KOPT-K1 (cell line): ENCODE results near the gene AFF3.
"Not testable (repeated sequence)": the region's sequence is repeated elsewhere in the genome, so short reads cannot be mapped to it uniquely, and the experiment has no call there.

ENCODE experiments used
- H3K27ac ChIP-seq: fragments of 200-600 bp; sonication (generic); 2 replicates; pipeline ENCODE4 v1.5.1; 2016; ENCODE audit warnings: antibody characterized with exemption, mild to moderate bottlenecking, low read depth, low read length; ENCODE audit not compliant: poor library complexity, severe bottlenecking
- H3K36me3 ChIP-seq: fragments of 200-600 bp; sonication (generic); 2 replicates; pipeline ENCODE4 v1.5.1; 2017; ENCODE audit warnings: antibody characterized with exemption, mild to moderate bottlenecking, low read length, moderate library complexity; ENCODE audit not compliant: insufficient read depth
- H3K9me3 ChIP-seq: fragments of 200-600 bp; sonication (generic); 2 replicates; pipeline ENCODE4 v1.5.1; 2017; ENCODE audit warnings: antibody characterized with exemption, low read length, mild to moderate bottlenecking; ENCODE audit not compliant: insufficient read depth, poor library complexity, severe bottlenecking

AFF3 gene

GRCh38 chr2:99928470-99929053 lies 213.8 kb downstream of the AFF3 start:
- H3K36me3 ChIP-seq, result no peaks in the 10 kb centered on the region
- no peaks in the 10 kb centered on the region for H3K9me3 ChIP-seq
- H3K27ac ChIP-seq, result no peak overlapping the region

- H3K36me3 ChIP-seq, H3K9me3 ChIP-seq, H3K27ac ChIP-seq: not testable (repeated sequence)
Observed at GRCh38 chr2:99927690-99928207, 214.6 kb downstream of the AFF3 start.

DNA sequence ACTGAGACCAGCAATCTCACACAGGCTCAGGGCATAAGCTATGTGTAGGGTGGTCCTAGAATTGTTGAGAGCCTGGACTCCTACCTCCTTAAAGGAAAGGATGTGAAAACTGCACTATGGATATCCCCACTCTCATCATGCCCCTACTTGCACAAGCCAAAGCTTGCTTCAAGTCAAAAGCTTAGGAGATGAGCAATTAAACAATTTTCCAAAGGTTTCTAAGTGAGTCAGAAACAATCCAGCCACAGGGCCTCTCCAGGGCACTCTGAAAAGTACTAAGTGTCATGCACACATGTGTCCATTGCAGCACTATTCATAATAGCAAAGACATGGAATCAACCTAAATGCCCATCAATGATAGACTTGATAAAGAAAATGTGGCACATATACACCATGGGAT lies 215.4 kb downstream of the AFF3 start:
- Histone ChIP-seq H3K36me3 (no peaks in the 10 kb centered on the region), H3K9me3 (peaks cover 11% of the 10 kb centered on the region), H3K27ac (no peak overlapping the region)

DNA sequence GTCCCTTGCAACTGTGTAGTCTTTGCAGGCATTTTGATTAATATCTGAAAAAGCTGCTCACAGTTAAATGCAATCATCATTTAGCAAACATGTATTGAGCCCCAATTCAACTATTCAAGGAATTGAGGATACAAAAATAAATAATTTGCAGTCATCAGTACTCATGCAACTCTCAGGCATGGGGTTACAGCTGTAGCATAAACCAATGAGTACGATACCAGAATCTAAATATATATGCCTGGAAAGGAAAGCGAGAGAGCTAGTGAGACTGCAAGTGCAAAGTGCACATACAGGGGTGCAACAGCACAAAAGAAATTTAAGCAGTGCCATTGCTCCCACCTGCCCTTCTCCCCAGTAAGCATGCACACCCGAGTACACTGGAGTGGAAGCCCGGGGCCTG lies 216.4 kb downstream of the AFF3 start:
- no peak overlapping the region for H3K27ac ChIP-seq
- no peaks in the 10 kb centered on the region for H3K36me3 ChIP-seq
- peaks cover 15% of the 10 kb centered on the region for H3K9me3 ChIP-seq

GRCh38 chr2:99922664-99923063 lies 219.7 kb downstream of the AFF3 start:
- Histone ChIP-seq H3K9me3 (peaks cover 15% of the 10 kb centered on the region), H3K27ac (no peak overlapping the region), H3K36me3 (no peaks in the 10 kb centered on the region)

- no peaks in the 10 kb centered on the region for H3K36me3 ChIP-seq
- peaks cover 15% of the 10 kb centered on the region for H3K9me3 ChIP-seq
- H3K27ac ChIP-seq, result no peak overlapping the region
Observed at GRCh38 chr2:99921903-99922302, 220.5 kb downstream of the AFF3 start.

GRCh38 chr2:99918389-99918788 lies 224.0 kb downstream of the AFF3 start:
- H3K9me3 ChIP-seq, result peaks cover 15% of the 10 kb centered on the region
- H3K36me3 ChIP-seq, result no peaks in the 10 kb centered on the region
- no peak overlapping the region for H3K27ac ChIP-seq

GRCh38 chr2:99915108-99915675 lies 227.2 kb downstream of the AFF3 start:
- no peak overlapping the region for H3K27ac ChIP-seq
- H3K9me3 ChIP-seq, result no peaks in the 10 kb centered on the region
- no peaks in the 10 kb centered on the region for H3K36me3 ChIP-seq

GRCh38 chr2:99911736-99912135 lies 230.7 kb downstream of the AFF3 start:
- Histone ChIP-seq H3K36me3 (no peaks in the 10 kb centered on the region), H3K9me3 (no peaks in the 10 kb centered on the region), H3K27ac (no peak overlapping the region)

DNA sequence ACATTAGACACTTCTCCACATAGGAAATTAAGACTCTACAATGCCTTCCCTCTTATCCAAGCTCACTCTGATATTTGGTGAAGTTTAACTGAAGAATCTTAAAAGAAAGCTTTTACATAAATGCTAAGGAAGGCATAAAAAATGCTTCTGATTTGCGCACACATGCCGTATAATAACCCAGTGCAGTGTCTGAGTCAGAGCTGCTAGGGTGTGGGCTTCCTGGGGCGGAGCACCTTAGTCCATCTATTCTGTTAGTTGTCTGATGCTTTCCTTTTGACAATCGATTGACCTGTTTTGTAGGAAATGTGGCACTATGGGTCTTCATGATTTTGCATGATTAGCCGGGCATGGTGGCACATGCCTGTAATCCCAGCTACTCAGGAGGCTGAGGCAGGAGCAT lies 231.5 kb downstream of the AFF3 start:
- Histone ChIP-seq H3K36me3 (no peaks in the 10 kb centered on the region), H3K27ac (no peak overlapping the region), H3K9me3 (no peaks in the 10 kb centered on the region)

DNA sequence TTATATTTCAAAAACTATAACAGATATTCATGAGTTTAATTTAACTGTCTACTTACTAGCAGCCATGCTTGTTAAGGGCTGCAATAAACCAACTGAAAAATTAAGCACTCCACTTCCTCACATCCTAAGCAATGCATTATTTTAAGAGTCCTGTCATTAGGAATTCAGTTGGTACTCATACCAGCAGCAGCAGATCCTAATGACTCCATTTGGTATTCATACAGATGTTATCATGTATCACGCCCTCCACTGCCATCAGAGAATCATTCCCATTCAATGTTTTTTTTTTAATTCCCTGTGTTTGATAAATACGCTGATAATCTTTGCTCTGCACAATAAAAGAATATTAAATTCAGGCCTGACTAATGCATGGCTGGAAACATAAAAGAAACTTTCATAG lies 236.8 kb downstream of the AFF3 start:
- no peaks in the 10 kb centered on the region for H3K9me3 ChIP-seq
- no peaks in the 10 kb centered on the region for H3K36me3 ChIP-seq
- H3K27ac ChIP-seq, result no peak overlapping the region

DNA sequence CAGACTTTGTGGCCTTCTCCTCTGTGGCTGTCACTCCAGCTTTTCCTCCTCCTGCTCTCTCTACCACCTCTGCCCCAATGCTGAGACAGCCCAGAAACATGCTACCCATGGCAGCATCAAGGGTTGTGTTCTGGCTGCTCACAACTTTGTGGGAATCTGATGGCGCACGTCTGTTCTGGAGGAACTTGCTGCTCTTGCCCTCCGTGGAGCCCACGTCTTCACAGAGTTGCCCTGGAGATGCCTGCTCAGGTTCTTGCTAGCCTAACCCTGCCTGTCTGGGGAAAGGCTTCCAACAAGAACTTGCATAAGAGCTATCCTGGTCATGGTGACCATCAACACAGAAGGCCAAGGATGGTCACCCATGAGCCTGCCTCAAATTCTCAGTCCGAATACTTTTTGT lies 237.4 kb downstream of the AFF3 start:
- Histone ChIP-seq H3K36me3 (no peaks in the 10 kb centered on the region), H3K27ac (no peak overlapping the region), H3K9me3 (no peaks in the 10 kb centered on the region)

GRCh38 chr2:99903981-99904380 lies 238.4 kb downstream of the AFF3 start:
- Histone ChIP-seq H3K9me3 (no peaks in the 10 kb centered on the region), H3K27ac (no peak overlapping the region), H3K36me3 (no peaks in the 10 kb centered on the region)

DNA sequence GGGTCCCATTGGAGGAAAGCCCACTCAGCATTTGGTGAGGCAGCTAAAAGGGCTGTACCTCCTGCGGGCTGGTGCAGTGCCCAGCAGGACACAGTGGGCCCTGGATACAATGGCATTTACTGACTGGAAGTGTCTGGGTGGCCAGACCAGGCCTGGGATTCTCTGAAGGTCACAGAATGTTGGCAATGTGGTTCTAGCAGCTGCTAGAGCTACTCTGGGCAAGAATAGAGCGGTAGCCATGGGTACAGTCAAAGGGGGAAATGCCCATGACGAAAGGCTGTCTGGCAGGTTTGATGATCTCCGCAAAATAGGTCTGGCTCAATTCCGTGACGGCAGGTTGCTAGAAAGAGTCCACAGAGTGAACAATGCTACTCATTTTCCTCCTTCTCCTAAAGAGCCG lies 241.8 kb downstream of the AFF3 start:
- Histone ChIP-seq H3K36me3 (no peaks in the 10 kb centered on the region), H3K9me3 (no peaks in the 10 kb centered on the region), H3K27ac (no peak overlapping the region)

DNA sequence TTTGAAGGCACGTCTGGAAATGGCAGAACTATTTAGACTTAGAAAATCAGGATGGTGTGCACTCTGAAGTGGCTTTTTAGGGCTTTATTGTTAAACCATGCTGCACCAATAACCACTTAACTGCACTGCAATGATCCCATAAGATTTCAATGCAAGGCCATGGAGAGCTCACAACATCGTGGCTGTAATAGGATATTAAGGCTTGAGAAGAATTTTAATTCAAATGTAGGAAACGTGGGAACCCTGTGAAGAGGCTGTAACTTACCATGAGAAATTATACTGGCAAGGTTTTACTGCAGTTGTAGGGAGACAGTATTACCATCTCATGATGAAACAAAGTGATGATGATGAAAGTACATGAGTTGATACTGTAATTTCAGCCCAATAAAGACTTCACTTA lies 242.5 kb downstream of the AFF3 start:
- Histone ChIP-seq H3K9me3 (no peaks in the 10 kb centered on the region), H3K36me3 (no peaks in the 10 kb centered on the region), H3K27ac (no peak overlapping the region)
